Left ventricle myocardium inferior (tissue), 1 donor: ENCODE data around the gene NFS1. TPM values are rescaled to one million over a fixed set of nuclear protein-coding genes. Genes with fewer than 3 reads are reported as not detected.

Source experiments
- DNase-seq: peaks from one replicate; pipeline ENCODE4 v3.0.0-alpha.2; 2020
- H3K27ac ChIP-seq: fragments of 200-600 bp; replicated peaks from 2 replicates; pipeline ENCODE4 v1.8.0; 2021
- H3K27me3 ChIP-seq: fragments of 200-600 bp; 2 replicates; pipeline ENCODE4 v1.8.0; 2021; ENCODE audit warnings: low read depth
- H3K36me3 ChIP-seq: fragments of 200-600 bp; 2 replicates; pipeline ENCODE4 v1.8.0; 2021
- H3K4me1 ChIP-seq: fragments of 200-600 bp; 2 replicates; pipeline ENCODE4 v1.8.0; 2021
- H3K4me3 ChIP-seq: fragments of 200-600 bp; 2 replicates; pipeline ENCODE4 v1.8.0; 2021; ENCODE audit warnings: mild to moderate bottlenecking, moderate library complexity
- H3K9me3 ChIP-seq: fragments of 200-600 bp; replicated peaks from 2 replicates; pipeline ENCODE4 v1.8.0; 2021
- intact Hi-C: fragments of 100-400 bp; cut with micrococcal nuclease; formaldehyde crosslinking; loops from one replicate; pipeline ENCODE4 v1.11.0; 2022
- total RNA-seq: library from RNA; stranded (reverse); fragmentation: NEBNext Ultra II Directional; extraction: Animal tissue kit (Norgen Biotek cat#: 25700); gene quantifications from one replicate; pipeline ENCODE4 v1.2.1, GENCODE V29; 2021
- TF ChIP-seq, protein P1 (sequence below): fragments of 200-600 bp; IDR thresholded peaks from 2 replicates; pipeline ENCODE4 v1.8.0; 2021; ENCODE audit warnings: antibody characterized with exemption, mild to moderate bottlenecking, borderline replicate concordance
- donor health status: DM: no; HTN: yes; CAD: no; lungs with severe emphysema.

The NFS1 gene
- total RNA-seq, 1 donor from 2014 or later, result 60.8 TPM

DNA sequence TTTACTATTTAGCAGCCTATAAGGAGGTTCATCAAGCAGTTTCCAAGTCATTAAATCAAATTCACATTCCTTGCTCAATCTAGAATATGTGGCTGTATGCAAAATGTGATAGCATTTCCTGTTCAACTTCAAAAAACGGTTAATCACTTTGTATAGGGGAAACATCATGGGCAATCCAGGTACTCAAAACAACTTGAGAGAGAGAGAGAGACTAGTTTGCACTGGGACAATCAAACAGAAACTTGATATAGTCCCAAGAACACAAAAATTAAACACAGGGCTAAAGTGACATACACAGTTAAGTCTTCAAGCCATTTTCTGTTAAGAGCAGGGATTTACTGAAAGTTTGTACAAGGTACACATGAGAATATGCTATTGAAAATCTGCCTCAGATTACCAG, 41.9 kb downstream of the NFS1 start:
- H3K4me3 ChIP-seq, result no peak overlapping the region
- H3K27ac ChIP-seq, result no peak overlapping the region
- peaks cover 27% of the 10 kb centered on the region for H3K36me3 ChIP-seq
- H3K27me3 ChIP-seq, result no peaks in the 10 kb centered on the region
- peaks cover 77% of the 10 kb centered on the region for H3K4me1 ChIP-seq
- intact Hi-C loops, result no loop called here
- no peaks in the 10 kb centered on the region for H3K9me3 ChIP-seq
- TF ChIP-seq, protein P1, sequence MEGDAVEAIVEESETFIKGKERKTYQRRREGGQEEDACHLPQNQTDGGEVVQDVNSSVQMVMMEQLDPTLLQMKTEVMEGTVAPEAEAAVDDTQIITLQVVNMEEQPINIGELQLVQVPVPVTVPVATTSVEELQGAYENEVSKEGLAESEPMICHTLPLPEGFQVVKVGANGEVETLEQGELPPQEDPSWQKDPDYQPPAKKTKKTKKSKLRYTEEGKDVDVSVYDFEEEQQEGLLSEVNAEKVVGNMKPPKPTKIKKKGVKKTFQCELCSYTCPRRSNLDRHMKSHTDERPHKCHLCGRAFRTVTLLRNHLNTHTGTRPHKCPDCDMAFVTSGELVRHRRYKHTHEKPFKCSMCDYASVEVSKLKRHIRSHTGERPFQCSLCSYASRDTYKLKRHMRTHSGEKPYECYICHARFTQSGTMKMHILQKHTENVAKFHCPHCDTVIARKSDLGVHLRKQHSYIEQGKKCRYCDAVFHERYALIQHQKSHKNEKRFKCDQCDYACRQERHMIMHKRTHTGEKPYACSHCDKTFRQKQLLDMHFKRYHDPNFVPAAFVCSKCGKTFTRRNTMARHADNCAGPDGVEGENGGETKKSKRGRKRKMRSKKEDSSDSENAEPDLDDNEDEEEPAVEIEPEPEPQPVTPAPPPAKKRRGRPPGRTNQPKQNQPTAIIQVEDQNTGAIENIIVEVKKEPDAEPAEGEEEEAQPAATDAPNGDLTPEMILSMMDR, result no peak
- no peak for DNase-seq

DNA sequence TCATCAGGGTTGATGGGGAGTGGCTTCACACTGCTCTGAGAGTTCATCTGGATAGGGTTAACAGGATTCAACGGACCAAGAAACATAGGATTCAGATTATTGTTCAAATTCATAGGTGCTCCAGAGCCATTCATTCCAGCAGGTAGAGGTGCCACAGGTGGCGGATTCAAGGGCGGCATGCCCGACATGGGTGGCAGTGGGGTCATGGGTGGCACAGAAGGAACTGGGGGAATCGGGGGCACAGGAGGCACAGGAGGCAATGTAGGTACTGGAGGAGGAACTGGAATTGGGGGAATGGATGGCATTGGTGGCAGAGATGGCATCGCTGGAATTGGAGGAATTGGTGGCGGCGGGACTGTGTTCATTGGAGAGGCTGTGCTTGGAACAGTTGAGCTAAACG, 44.7 kb downstream of the NFS1 start:
- no peak for DNase-seq
- TF ChIP-seq, protein P1, result no peak
- intact Hi-C loops, result no loop called here
- H3K9me3 ChIP-seq, result no peaks in the 10 kb centered on the region
- H3K4me1 ChIP-seq, result peaks cover 74% of the 10 kb centered on the region
- H3K27me3 ChIP-seq, result no peaks in the 10 kb centered on the region
- no peak overlapping the region for H3K4me3 ChIP-seq
- no peak overlapping the region for H3K27ac ChIP-seq
- peaks cover 27% of the 10 kb centered on the region for H3K36me3 ChIP-seq

- Histone ChIP-seq H3K27ac (no peak overlapping the region), H3K4me3 (no peak overlapping the region), H3K36me3 (peaks cover 27% of the 10 kb centered on the region), H3K27me3 (no peaks in the 10 kb centered on the region), H3K4me1 (peaks cover 74% of the 10 kb centered on the region), H3K9me3 (no peaks in the 10 kb centered on the region)
- DNase-seq, result no peak
- TF ChIP-seq, protein P1, result no peak
- intact Hi-C loops, result no loop called here
Measured at GRCh38 chr20:35653893-35654292, 45.3 kb downstream of the NFS1 start.

GRCh38 chr20:35653430-35653734, 45.8 kb downstream of the NFS1 start:
- H3K4me3 ChIP-seq, result no peak overlapping the region
- intact Hi-C loops, result no loop called here
- TF ChIP-seq, protein P1, result no peak
- H3K9me3 ChIP-seq, result no peaks in the 10 kb centered on the region
- H3K27ac ChIP-seq, result no peak overlapping the region
- H3K27me3 ChIP-seq, result no peaks in the 10 kb centered on the region
- no peak for DNase-seq
- peaks cover 75% of the 10 kb centered on the region for H3K4me1 ChIP-seq
- peaks cover 27% of the 10 kb centered on the region for H3K36me3 ChIP-seq

DNA sequence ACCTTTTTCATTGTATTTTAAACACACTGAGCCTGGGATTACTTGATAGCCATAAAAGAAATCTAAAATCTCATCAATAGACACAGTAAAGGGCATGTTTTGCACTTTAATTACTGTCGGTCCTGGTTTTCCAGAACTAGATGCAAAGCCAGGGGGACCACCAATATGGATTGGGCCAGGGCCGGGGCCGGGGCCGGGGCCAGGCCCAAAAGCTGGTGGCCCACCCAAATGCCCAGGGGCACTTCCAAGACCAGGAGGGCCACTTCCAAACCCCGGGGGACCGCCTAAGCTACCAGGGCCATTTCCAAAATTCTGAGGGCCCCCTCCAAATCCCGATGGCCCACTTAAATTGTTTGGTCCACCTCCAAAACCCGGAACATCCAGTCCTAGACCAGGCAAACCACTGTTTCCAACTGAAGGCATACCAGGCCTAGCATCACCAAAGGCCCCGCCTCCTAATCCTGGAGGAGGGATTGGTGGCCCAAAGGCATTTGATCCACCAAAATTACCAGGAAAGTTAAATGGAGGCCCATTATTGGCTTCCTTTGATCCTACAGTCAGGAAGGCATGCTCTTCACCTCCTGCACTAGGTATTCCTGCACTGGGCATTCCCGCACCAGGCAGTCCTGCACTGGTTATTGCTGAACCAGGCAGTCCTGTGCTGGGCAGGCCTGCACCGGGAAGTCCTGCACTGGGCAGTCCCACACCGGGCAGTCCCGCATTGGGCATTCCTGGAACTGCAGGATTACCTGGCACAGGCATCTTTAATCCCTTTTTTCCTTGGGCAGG, 46.3 kb downstream of the NFS1 start:
- no peaks in the 10 kb centered on the region for H3K9me3 ChIP-seq
- intact Hi-C loops, result no loop called here
- peaks cover 70% of the 10 kb centered on the region for H3K4me1 ChIP-seq
- H3K27me3 ChIP-seq, result no peaks in the 10 kb centered on the region
- no peak overlapping the region for H3K4me3 ChIP-seq
- DNase-seq, result no peak
- TF ChIP-seq, protein P1, result no peak
- H3K36me3 ChIP-seq, result peaks cover 27% of the 10 kb centered on the region
- no peak overlapping the region for H3K27ac ChIP-seq
